A673 (cell line): ENCODE data around the gene MAL.

Experiments used
- EZH2 ChIP-seq: fragments of 200-600 bp; sonication (generic); IDR thresholded peaks from 2 replicates; pipeline ENCODE4 v1.6.1; 2017; ENCODE audit warnings: borderline replicate concordance, low read depth, mild to moderate bottlenecking, mixed read lengths, antibody characterized with exemption, low read length; ENCODE audit not compliant: poor library complexity, severe bottlenecking
- TF ChIP-seq, protein P1 (sequence below): fragments of 300-800, 200-600 bp; sonication (generic); conservative IDR thresholded peaks from 2 replicates; pipeline ENCODE4 v1.5.1; 2017; ENCODE audit warnings: low read depth, mild to moderate bottlenecking, antibody characterized with exemption, low read length, moderate library complexity, mixed read lengths

DNA sequence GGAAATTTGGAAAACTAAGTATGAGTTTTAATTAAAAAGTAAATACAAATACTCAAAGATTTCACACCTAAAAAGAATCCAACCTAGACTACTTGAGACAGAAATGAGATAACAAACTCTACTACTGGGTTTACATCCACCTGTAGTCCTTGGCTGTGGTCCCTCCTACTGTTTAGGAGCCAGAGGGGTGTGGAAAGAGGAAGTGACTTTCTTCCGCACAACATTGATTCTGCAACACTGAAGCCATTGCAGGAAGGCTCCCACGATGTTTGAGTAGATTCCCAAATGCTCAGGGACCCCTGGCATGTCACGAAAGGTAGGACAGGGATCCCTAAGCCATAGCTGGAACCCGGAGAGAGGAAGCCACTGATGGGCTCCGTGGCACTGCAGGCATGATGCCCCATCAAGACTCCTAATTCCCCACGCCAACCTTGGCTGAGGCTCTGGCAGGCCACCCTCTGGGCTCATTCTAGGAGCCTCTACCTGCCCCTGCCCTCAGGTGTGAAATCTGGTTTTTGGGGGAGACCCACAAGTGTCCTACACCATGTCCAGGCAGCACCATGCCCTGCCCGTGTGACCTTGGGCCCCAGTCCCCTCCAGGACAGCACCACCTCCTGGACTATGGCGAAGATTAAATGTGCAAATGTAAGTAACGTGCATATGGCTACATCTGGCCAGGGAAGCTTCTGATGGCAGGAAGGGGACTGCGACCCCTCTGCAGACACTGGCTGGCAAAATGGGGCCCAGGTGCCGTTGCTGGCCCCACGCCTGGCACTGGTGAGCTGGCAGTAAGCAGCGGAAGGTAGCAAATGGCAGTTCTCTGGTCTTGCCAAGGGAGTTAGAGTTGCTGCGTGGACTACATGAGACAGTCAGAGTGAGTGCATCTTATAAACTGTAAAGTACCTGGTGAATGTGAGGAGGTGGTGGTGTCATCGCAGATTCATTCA is 38.2 kb upstream of the MAL start:
- TF ChIP-seq, protein P1, sequence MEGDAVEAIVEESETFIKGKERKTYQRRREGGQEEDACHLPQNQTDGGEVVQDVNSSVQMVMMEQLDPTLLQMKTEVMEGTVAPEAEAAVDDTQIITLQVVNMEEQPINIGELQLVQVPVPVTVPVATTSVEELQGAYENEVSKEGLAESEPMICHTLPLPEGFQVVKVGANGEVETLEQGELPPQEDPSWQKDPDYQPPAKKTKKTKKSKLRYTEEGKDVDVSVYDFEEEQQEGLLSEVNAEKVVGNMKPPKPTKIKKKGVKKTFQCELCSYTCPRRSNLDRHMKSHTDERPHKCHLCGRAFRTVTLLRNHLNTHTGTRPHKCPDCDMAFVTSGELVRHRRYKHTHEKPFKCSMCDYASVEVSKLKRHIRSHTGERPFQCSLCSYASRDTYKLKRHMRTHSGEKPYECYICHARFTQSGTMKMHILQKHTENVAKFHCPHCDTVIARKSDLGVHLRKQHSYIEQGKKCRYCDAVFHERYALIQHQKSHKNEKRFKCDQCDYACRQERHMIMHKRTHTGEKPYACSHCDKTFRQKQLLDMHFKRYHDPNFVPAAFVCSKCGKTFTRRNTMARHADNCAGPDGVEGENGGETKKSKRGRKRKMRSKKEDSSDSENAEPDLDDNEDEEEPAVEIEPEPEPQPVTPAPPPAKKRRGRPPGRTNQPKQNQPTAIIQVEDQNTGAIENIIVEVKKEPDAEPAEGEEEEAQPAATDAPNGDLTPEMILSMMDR = no peak
- no peak for TF ChIP-seq EZH2
